ENCODE results near the gene ACTR1B. TPM values are rescaled to one million over a fixed set of nuclear protein-coding genes. Genes with fewer than 3 reads are reported as not detected.

ACTR1B gene
- total and polyA plus RNA-seq, 2 of the 4 experiments (the other 2 are of a cell fraction) = 40.5 to 68.8 TPM

DNA sequence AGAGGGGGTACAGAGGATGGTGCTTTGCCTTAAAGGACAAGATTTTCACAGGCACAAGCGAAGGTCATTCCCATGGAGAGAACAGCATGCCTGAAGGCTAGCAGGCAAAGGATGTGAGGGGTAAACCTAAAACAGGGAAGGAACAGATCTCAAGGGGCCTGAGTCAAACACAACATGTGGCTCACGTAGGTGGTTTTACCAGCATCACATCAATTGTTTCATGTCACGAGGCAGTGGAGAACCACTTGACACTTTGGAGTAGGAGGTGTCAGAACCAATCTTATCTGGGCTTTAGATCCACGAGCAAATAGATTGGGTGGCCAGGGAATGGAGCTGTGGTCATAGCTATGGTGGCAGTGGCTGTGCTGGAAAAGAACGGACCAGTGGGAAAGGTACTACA lies 9.5 kb downstream of the ACTR1B start:
- no peak overlapping the region for H2BK20ac ChIP-seq (ENCODE audit: low read depth, low read length)
- no peak overlapping the region for H2BK15ac ChIP-seq (ENCODE audit: low read depth, low read length)
- peaks cover 0 to 12% of the 10 kb centered on the region in 2 experiments; a peak in 1 of 4 replicates for H3K79me1 ChIP-seq (ENCODE audit: low read depth in 1 of 2, low read length in 2 of 2)
- H3K9me1 ChIP-seq (ENCODE audit: insufficient read depth, low read length) = peaks cover 6% of the 10 kb centered on the region; the same call in 1 of the 2 replicates
- H2AFZ ChIP-seq (replicated peaks; ENCODE audit: low read length, poor library complexity) = no peak overlapping the region
- H3K4ac ChIP-seq (ENCODE audit: low read depth, low read length) = no peak overlapping the region
- intact Hi-C loops (cut with micrococcal nuclease) (no loop called here), dilution Hi-C loops (cut with HindIII; ENCODE audit: low sequenced_read_pairs, unreplicated experiment) (no loop called here), in situ Hi-C loops (cut with MboI; ENCODE audit: low sequenced_read_pairs) (loop anchor here (25.0 kb wide), 1 partner anchor 1592 kb away; no protein-coding TSS in a partner anchor)
- no peak overlapping the region for H3K23ac ChIP-seq (ENCODE audit: low read depth, low read length)
- no peak overlapping the region for H4K91ac ChIP-seq (ENCODE audit: insufficient read depth, low read depth, low read length)
- 100% methylated on average over 3 of the region's 5 CpGs; no CpG with 5 or more reads in 1 of the 2 experiments for WGBS, 2 experiments (ENCODE audit: extremely low coverage in 2 of 2, insufficient read length in 1 of 2)
- no peak overlapping the region for H3K4me3 ChIP-seq (ENCODE audit: insufficient read depth, low read depth, low read length)
- no peak overlapping the region for H3K27ac ChIP-seq (ENCODE audit: insufficient read depth, low read length)
- DNase-seq (no peak), ATAC-seq (ENCODE audit: low read depth) (no peak)
- H4K8ac ChIP-seq (ENCODE audit: low read depth in 2 of 2, low read length in 2 of 2) = no peak overlapping the region
- no peak overlapping the region for H2AK5ac ChIP-seq (ENCODE audit: low read depth, low read length)
- H3K14ac ChIP-seq (replicated peaks; ENCODE audit: low read depth, low read length) = no peak overlapping the region
- no peaks in the 10 kb centered on the region; the same call in 1 of the 2 replicates for H3K4me1 ChIP-seq (ENCODE audit: control insufficient read depth, insufficient read depth, low read length)
- no peak overlapping the region for H2AK9ac ChIP-seq (replicated peaks; ENCODE audit: low read depth, low read length, poor library complexity)
- no peak overlapping the region for H3K4me2 ChIP-seq (ENCODE audit: low read depth, low read length)
- peaks cover 45% of the 10 kb centered on the region for H3K36me3 ChIP-seq (ENCODE audit: control insufficient read depth, insufficient read depth, low read length)
- TF ChIP-seq NFE2L2 (IDR thresholded peaks at IDR 0.05; ENCODE audit: low read depth, low read length) (no peak), RAD21 (IDR thresholded peaks at IDR 0.05; ENCODE audit: low read length) (no peak), MAZ (IDR thresholded peaks at IDR 0.05; ENCODE audit: borderline replicate concordance, low read depth, low read length) (no peak), RCOR1 (IDR thresholded peaks at IDR 0.05; ENCODE audit: insufficient replicate concordance, low read length) (no peak), CHD1 (IDR thresholded peaks at IDR 0.05; ENCODE audit: low read depth, low read length) (no peak), BHLHE40 (IDR thresholded peaks at IDR 0.05; ENCODE audit: low read depth, low read length) (no peak), FOS (IDR thresholded peaks at IDR 0.05; ENCODE audit: low read depth, low read length) (no peak), RFX5 (IDR thresholded peaks at IDR 0.05; ENCODE audit: low read depth, low read length) (no peak), MXI1 (IDR thresholded peaks at IDR 0.05; ENCODE audit: borderline replicate concordance, low read depth, low read length) (no peak), MAFK (IDR thresholded peaks at IDR 0.05; ENCODE audit: low read depth, low read length) (no peak), SMC3 (IDR thresholded peaks at IDR 0.05; ENCODE audit: low read depth, low read length) (no peak)
- TF ChIP-seq, protein P1, sequence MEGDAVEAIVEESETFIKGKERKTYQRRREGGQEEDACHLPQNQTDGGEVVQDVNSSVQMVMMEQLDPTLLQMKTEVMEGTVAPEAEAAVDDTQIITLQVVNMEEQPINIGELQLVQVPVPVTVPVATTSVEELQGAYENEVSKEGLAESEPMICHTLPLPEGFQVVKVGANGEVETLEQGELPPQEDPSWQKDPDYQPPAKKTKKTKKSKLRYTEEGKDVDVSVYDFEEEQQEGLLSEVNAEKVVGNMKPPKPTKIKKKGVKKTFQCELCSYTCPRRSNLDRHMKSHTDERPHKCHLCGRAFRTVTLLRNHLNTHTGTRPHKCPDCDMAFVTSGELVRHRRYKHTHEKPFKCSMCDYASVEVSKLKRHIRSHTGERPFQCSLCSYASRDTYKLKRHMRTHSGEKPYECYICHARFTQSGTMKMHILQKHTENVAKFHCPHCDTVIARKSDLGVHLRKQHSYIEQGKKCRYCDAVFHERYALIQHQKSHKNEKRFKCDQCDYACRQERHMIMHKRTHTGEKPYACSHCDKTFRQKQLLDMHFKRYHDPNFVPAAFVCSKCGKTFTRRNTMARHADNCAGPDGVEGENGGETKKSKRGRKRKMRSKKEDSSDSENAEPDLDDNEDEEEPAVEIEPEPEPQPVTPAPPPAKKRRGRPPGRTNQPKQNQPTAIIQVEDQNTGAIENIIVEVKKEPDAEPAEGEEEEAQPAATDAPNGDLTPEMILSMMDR (conservative IDR thresholded peaks at IDR 0.05; ENCODE audit: low read depth, low read length) = no peak
- TF ChIP-seq, protein P2, sequence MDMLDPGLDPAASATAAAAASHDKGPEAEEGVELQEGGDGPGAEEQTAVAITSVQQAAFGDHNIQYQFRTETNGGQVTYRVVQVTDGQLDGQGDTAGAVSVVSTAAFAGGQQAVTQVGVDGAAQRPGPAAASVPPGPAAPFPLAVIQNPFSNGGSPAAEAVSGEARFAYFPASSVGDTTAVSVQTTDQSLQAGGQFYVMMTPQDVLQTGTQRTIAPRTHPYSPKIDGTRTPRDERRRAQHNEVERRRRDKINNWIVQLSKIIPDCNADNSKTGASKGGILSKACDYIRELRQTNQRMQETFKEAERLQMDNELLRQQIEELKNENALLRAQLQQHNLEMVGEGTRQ (IDR thresholded peaks at IDR 0.05; ENCODE audit: low read depth, low read length) = no peak
- TF ChIP-seq, protein P3, sequence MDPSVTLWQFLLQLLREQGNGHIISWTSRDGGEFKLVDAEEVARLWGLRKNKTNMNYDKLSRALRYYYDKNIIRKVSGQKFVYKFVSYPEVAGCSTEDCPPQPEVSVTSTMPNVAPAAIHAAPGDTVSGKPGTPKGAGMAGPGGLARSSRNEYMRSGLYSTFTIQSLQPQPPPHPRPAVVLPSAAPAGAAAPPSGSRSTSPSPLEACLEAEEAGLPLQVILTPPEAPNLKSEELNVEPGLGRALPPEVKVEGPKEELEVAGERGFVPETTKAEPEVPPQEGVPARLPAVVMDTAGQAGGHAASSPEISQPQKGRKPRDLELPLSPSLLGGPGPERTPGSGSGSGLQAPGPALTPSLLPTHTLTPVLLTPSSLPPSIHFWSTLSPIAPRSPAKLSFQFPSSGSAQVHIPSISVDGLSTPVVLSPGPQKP (IDR thresholded peaks at IDR 0.05; ENCODE audit: borderline replicate concordance, low read depth, low read length) = no peak
- H2BK5ac ChIP-seq (ENCODE audit: low read depth, low read length, poor library complexity, severe bottlenecking) = no peak overlapping the region
- ChIA-PET POLR2A (ENCODE audit: unreplicated experiment) (no interaction called here), CTCF (no interaction called here)
- H3K27me3 ChIP-seq (ENCODE audit: control insufficient read depth, insufficient read depth, low read length) = no peaks in the 10 kb centered on the region
- no peak overlapping the region for H3K18ac ChIP-seq (ENCODE audit: low read depth, low read length)
- no peak overlapping the region for H3K56ac ChIP-seq (ENCODE audit: extremely low read depth, insufficient read depth, low read length)
- H3K9me3 ChIP-seq (ENCODE audit: control insufficient read depth, insufficient read depth, low read length) = peaks cover 15% of the 10 kb centered on the region
- H2BK120ac ChIP-seq (ENCODE audit: low read depth, low read length) = no peak overlapping the region
- no peak overlapping the region for H3K9ac ChIP-seq (ENCODE audit: low read depth, low read length)
- H4K20me1 ChIP-seq (ENCODE audit: insufficient read depth, low read length) = no peaks in the 10 kb centered on the region
- BruUV-seq (replicated peaks) = no TSS peak
- no peak overlapping the region for H4K5ac ChIP-seq (ENCODE audit: low read depth, low read length)
